Erythroblast (primary cell): ENCODE data around the gene SLC46A2.

Source experiments
- GATA1 ChIP-seq: IDR thresholded peaks from 2 replicates; pipeline ENCODE4 v1.6.1; 2011; ENCODE audit warnings: low read depth, mild to moderate bottlenecking, control low read depth, low read length, moderate library complexity
- POLR2A ChIP-seq: IDR thresholded peaks from 2 replicates; pipeline ENCODE4 v1.6.1; 2011; ENCODE audit warnings: mild to moderate bottlenecking, low read length

DNA sequence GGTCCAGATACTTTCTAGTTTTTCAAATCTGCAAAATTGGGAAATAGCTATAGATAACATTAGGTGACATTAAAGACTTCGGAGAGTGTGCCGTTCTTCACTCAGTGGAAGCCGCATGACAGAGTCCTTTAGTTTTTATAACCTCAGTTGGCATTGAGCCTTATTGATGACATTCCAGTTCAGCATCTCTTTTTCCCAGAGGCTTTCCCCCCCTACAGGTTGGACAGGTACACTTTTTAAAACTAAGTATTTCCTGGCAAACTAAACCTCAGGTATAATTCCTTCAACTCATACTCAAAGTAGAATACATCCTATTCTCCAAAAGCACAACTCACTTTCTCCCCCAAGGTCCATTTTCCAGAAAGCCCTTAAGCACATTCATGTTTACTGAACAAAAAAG, 58.7 kb downstream of the SLC46A2 start:
- TF ChIP-seq POLR2A (no peak), GATA1 (no peak)
